H7 (cell line): Measurements from ENCODE around the gene POLDIP2. TPM values are rescaled to one million over a fixed set of nuclear protein-coding genes. Genes with fewer than 3 reads are reported as not detected.

ENCODE experiments used
- DNase-seq: peaks from one replicate; pipeline ENCODE4 v3.0.0; 2012
- H3K27me3 ChIP-seq: 2 replicates; pipeline ENCODE4 v1.6.0; 2011; ENCODE audit warnings: mild to moderate bottlenecking, low read length; ENCODE audit not compliant: control insufficient read depth, insufficient read depth
- H3K36me3 ChIP-seq: replicated peaks from 2 replicates; pipeline ENCODE4 v1.5.1; 2011; ENCODE audit warnings: low read length; ENCODE audit not compliant: control insufficient read depth, insufficient read depth
- H3K4me3 ChIP-seq: 2 replicates; pipeline ENCODE4 v1.5.1; 2011; ENCODE audit warnings: low read depth, mild to moderate bottlenecking, control low read depth, low read length, moderate library complexity; ENCODE audit not compliant: insufficient read depth
- total RNA-seq: library from RNA; depleted of rRNA; stranded (reverse); fragments of >200 nt; shearing (Covaris generic); gene quantifications from 2 replicates; pipeline ENCODE4 v1.2.3, GENCODE V29; 2014; rRNA removed

POLDIP2 gene
- total RNA-seq: 115 and 130 TPM in 2 replicates

- H3K36me3 ChIP-seq: peaks cover 30% of the 10 kb centered on the region
- peak within 1 kb of the TSS; percentile 89 for H3K4me3 ChIP-seq
- H3K27me3 ChIP-seq: no peaks in the 10 kb centered on the region
- peak; percentile 99 for DNase-seq
These were observed at the start of gene POLDIP2 for GRCh38 chr17:28357061-28357900. TSS of gene POLDIP2 (minus strand) at chr17:28357527. CDS start at chr17:28357448, 79 bp downstream.

GRCh38 chr17:28406473-28406814 is 49.1 kb upstream of the POLDIP2 start:
- peak; percentile 51 for DNase-seq

GRCh38 chr17:28405632-28406472 is 48.5 kb upstream of the POLDIP2 start, which contains the start of gene SLC46A1:
TSS of gene SLC46A1 (minus strand) at chr17:28406212. CDS start at chr17:28406114, 98 bp downstream.
- Histone ChIP-seq H3K4me3 (peak within 1 kb of the TSS; percentile 68), H3K36me3 (no peaks in the 10 kb centered on the region; the same call in 1 of the 2 replicates), H3K27me3 (peaks cover 3% of the 10 kb centered on the region; the same call in 1 of the 2 replicates)
- DNase-seq: peak; percentile 92

More at GRCh38 chr17:28406473-28406814, 49.1 kb upstream of the POLDIP2 start:
- peak overlapping the region; percentile 68 for H3K4me3 ChIP-seq
- H3K27me3 ChIP-seq: peaks cover 5% of the 10 kb centered on the region; the same call in 1 of the 2 replicates
- H3K36me3 ChIP-seq: no peaks in the 10 kb centered on the region; the same call in 1 of the 2 replicates

GRCh38 chr17:28404812-28405570 is 47.7 kb upstream of the POLDIP2 start:
- peak; percentile 60 for DNase-seq
- H3K27me3 ChIP-seq: peaks cover 3% of the 10 kb centered on the region; the same call in 1 of the 2 replicates
- peak overlapping the region; percentile 68 for H3K4me3 ChIP-seq

GRCh38 chr17:28404461-28404811 is 47.1 kb upstream of the POLDIP2 start:
- peaks cover 3% of the 10 kb centered on the region; the same call in 1 of the 2 replicates for H3K27me3 ChIP-seq
- H3K4me3 ChIP-seq: no peak overlapping the region
- DNase-seq: no peak
- H3K36me3 ChIP-seq: peaks cover 1% of the 10 kb centered on the region

More at GRCh38 chr17:28404812-28405570, 47.7 kb upstream of the POLDIP2 start:
- no peaks in the 10 kb centered on the region; the same call in 1 of the 2 replicates for H3K36me3 ChIP-seq

- peaks cover 3% of the 10 kb centered on the region for H3K36me3 ChIP-seq
- no peak overlapping the region for H3K4me3 ChIP-seq
- no peak for DNase-seq
- H3K27me3 ChIP-seq: peaks cover 3% of the 10 kb centered on the region; the same call in 1 of the 2 replicates
These were observed 46.7 kb upstream of the POLDIP2 start for GRCh38 chr17:28404007-28404406.

- peaks cover 3% of the 10 kb centered on the region; the same call in 1 of the 2 replicates for H3K27me3 ChIP-seq
- H3K4me3 ChIP-seq: no peak overlapping the region
- no peak for DNase-seq
- H3K36me3 ChIP-seq: peaks cover 4% of the 10 kb centered on the region
These were observed 45.5 kb upstream of the POLDIP2 start for GRCh38 chr17:28402844-28403243.

GRCh38 chr17:28402224-28402630 is 44.9 kb upstream of the POLDIP2 start:
- DNase-seq: peak; percentile 62
- Histone ChIP-seq H3K36me3 (peaks cover 4% of the 10 kb centered on the region), H3K4me3 (no peak overlapping the region), H3K27me3 (peaks cover 3% of the 10 kb centered on the region; the same call in 1 of the 2 replicates)

- no peak overlapping the region for H3K4me3 ChIP-seq
- no peak for DNase-seq
- H3K27me3 ChIP-seq: peaks cover 3% of the 10 kb centered on the region; the same call in 1 of the 2 replicates
- peaks cover 4% of the 10 kb centered on the region for H3K36me3 ChIP-seq
These were observed 42.5 kb upstream of the POLDIP2 start for GRCh38 chr17:28399808-28400207.

- H3K27me3 ChIP-seq: no peaks in the 10 kb centered on the region
- peaks cover 4% of the 10 kb centered on the region for H3K36me3 ChIP-seq
- no peak overlapping the region for H3K4me3 ChIP-seq
- DNase-seq: no peak
These were observed 41.1 kb upstream of the POLDIP2 start for GRCh38 chr17:28398280-28398981.

- DNase-seq: no peak
- no peaks in the 10 kb centered on the region for H3K27me3 ChIP-seq
- H3K4me3 ChIP-seq: no peak overlapping the region
- H3K36me3 ChIP-seq: peaks cover 4% of the 10 kb centered on the region
These were observed 40.5 kb upstream of the POLDIP2 start for GRCh38 chr17:28397687-28398279.

- Histone ChIP-seq H3K36me3 (peaks cover 4% of the 10 kb centered on the region; the same call in 1 of the 2 replicates), H3K27me3 (no peaks in the 10 kb centered on the region), H3K4me3 (no peak overlapping the region)
- no peak for DNase-seq
These were observed 39.9 kb upstream of the POLDIP2 start for GRCh38 chr17:28397275-28397674.

GRCh38 chr17:28396635-28397239 is 39.4 kb upstream of the POLDIP2 start:
- Histone ChIP-seq H3K27me3 (no peaks in the 10 kb centered on the region), H3K4me3 (no peak overlapping the region), H3K36me3 (peaks cover 4% of the 10 kb centered on the region; the same call in 1 of the 2 replicates)
- peak; percentile 48 for DNase-seq
